Measurements from ENCODE around the gene IMMP2L.

Gene IMMP2L

DNA sequence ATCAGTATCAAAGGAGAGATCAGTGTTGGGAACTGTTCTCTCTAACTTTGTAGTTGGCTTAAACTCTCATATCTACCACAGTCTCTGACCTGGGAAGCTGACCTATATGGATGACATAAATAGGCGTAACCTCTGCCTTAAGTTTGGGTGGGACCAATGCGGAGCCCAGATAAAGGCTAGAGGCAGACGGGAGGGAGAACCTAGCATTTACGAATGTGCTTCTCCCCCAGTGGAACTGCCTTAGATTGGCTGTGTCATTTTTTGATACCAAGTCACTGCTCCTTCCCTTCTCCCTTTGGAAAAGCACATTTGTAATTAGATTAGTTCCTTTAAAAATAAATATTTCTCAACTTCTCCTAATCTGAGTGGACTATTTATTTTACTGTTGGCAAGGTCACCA lies 495.0 kb downstream of the IMMP2L start:
- DNase-seq = no peak

DNA sequence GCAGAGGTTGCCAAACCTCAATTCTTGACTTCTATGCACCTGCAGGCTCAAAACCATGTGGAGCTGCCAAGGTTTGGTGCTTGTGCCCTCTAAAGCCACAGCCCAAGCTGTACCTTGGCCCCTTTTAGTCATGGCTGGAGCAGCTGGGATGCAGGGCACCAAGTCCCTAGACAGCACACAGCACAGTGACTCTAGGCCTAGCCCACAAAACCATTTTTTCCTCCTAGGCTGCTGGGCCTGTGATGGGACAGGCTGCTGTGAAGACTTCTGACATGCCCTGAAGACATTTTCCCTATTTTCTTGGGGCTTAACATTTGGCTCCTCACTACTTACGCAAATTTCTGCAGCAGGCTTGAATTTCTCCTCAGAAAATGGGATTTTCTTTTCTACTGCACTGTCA lies 499.1 kb downstream of the IMMP2L start:
- DNase-seq = no peak

DNA sequence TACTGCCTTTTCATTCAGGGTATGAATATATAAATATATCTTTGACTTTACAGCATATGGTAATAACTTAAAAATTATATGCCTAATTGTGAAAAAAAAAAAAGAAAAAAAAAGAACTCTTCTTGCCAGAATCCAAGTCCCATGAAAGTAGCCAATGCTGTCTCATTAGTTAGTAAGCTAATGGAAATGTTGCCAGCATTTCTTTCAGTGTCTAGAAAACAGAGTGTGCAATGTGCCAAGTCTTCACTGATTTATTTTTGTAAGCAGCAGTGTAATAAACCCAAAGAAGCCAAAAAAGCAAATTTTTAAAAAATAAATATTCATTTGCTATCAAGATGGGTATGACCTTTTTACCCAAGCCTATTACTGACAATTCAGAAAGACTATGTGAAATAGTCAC lies 502.5 kb downstream of the IMMP2L start:
- no peak for DNase-seq

DNA sequence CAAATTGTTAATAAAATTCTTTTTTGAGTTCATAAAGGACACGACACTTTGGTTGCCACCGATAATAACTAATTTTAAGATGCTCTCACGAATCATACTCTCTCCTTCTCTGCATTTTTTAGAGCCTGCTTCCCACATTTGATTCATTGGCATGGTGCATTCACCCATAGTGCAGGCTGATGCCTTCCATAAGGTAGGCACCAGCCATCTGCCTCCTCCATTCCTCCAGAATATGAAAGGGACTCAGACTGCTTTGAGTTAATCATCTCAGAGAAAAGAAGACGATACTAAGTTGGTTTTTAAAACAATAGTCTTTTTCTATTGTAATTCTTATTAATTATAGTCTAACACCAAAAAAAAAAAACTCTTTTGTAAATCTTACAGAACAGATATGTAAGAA lies 505.2 kb downstream of the IMMP2L start:
- DNase-seq = no peak

DNA sequence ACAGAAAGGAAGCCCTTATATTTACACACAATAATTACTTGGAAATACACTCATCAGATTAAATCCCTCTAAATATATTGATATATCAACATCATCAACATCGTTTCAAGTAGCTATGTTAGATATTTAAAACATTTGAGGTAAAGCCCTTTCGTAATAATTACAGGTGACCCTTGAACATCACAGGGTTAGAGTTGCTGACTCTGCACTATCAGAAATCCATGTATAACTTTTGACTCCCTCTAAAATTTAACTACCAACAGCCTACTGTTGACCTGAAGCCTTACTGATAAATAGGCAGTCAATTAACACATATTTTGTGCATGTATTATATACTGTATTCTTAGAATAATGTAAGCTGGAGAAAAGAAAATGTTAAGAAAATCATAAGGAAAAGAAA lies 505.9 kb downstream of the IMMP2L start:
- no peak for DNase-seq

DNA sequence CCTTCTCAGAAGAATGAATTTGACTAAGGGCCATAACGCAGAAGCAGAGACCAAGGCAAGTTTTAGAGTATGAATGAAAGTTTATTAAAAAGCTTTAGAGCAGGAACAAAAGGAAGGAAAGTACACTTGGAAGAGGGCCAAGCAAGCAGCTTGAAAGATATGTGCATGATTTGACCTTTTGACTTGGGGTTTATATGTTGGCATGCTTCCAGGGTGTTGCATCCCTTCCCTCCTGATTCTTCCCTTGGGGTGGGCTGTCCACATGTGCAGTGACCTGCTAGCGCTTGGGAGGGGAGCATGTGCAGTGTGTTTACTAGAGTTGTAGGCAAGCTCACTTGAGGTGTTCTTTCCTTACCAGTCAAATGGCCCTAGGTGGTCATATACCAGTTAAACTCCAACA lies 509.3 kb downstream of the IMMP2L start:
- no peak for DNase-seq

DNA sequence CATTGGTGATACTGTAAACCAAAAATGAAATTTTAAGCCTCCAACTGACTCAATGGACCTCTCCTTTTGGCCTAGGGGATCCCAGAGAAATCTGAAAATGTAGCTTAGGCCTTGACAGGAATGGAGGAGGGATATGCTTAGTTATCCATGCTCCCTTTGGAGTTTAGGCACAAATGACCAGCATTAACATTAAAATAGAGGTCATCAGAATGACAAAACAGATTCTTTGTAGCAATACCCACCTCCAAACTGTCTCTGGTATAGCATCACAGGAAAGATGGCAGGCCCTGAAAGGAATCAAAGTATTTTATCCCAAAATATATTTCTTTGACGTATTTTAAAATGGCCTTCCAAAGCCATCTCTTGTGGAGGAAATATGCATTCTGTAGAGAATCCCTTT lies 510.5 kb downstream of the IMMP2L start:
- DNase-seq = no peak

DNA sequence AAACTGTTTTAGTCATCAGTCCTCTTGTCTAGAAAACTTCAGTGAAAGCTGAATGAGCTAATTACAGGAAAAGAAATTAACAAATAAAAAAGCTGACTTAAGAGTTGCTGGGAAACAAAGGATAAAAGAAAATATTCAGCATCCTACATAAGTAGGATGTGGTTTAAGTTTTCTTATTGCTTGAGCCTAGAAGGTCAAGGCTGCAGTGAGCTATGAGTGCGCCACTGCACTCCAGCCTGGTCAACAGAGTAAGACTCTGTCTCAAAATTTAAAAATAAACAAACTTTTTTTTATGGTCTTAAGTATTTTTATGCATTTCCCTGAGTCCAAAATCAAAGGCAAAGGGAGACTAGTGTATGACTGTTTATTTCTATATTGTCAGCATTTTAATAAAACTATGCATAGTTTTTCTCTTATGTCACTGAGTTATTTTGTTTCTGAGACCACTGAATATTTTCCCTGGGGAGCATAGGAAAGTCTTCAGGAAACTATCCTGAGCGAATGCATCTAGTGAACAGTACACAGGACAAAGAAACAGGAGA lies 511.3 kb downstream of the IMMP2L start:
- no peak for DNase-seq

DNA sequence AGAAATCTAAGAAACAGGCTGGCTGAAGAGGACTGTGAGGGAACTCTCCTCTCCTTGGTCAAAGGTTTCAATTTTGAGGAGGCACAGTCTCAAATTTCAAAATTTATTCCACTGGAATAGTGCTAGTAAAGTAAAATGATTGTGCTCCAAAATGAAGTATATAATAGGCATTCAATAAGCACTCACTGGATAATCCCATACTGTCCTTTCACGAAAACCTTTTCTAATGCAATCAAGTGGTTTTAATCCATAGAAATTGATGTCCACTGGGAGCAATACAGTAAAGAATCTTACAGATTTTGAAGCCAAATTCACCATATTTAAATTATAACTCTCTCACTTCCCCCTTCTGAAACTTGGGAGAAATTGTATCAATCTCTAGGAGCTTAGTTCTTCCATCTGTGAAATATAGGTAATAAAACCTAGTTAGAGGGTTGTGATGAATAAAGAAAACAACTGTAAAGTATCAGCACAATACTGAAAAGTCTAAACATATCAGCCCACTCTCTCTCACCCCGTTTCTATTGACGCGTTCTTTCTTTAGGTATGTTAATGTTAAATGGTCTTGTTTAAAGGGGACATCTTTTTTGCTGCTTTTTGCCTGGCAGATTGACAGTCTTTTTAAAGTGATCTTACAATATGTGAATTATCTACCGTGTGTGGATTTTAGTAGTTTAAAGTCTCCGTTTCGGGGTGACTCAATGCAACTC lies 512.2 kb downstream of the IMMP2L start:
- DNase-seq = no peak

DNA sequence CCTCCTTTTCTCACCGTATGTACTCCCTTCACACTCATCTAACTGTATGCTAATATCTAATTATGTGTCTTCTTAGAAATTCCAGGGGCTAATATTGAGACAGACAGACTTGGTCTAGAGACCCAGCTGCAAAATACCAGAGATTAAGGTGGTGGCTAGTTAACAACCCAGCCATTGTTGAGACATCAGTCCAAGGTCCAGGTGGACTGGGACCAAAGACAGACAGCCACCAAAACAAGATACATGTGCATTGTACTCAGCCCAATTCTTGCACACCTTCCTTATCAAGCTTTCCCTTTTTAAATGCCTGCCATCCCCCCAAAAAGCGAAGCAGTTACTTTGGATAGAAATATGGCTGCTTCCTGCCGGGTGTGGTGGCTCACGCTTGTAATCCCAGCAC lies 514.7 kb downstream of the IMMP2L start:
- no peak for DNase-seq

DNA sequence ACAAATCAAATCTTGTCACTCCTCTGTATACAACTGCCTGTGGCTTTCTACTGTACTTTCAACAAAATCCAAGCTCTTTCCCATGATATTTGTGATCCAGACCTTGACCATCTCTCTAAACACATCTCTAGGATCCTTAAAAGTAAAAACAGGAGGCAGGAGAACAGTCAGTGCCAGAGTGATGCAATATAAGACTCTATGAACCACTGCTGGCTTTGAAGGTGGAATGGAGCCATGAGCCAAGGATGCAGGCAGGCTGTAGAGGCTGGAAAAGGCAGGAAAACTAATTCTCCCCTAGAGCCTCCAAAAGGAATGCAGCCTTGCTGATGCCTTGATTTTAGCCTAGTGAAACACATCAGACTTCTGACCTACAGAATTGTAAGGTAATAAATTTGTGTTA lies 516.8 kb downstream of the IMMP2L start:
- DNase-seq = no peak

DNA sequence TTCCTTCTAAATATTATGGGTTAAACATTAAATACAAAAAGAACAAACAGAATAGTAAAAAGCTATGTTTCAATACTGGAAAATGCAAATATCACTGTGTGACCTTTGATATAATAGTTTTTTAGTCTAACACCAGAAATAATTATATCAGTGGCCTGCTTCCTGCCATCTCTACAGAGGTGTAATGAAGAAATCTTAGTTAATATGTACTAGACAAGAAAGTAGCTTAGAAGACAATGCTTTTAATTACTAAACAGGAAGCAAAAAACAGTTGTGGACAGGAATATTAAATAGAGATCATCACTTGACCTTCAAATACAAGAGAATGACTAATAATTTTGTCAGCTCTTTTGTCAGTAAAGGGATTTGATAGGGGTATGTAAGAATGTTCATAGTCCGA lies 518.7 kb downstream of the IMMP2L start:
- no peak for DNase-seq

DNA sequence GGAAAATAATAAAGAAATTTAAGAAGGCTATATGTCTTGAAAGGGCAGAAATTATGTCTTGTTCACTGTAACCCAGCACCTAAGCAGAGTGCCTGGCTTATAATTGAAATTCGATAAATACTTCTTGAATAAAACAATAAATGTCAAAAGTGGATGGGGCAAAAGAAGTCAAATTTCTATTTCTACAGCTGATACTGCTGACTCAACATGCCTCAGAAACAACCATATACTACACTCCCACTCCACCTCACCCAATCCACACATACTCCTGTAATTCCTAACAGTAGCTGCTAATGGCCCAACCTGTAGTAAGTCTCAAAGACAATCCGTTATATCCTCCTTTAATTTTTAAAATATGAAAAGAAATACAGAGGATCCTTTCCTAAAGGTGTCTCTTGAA lies 519.5 kb downstream of the IMMP2L start:
- DNase-seq = no peak

DNA sequence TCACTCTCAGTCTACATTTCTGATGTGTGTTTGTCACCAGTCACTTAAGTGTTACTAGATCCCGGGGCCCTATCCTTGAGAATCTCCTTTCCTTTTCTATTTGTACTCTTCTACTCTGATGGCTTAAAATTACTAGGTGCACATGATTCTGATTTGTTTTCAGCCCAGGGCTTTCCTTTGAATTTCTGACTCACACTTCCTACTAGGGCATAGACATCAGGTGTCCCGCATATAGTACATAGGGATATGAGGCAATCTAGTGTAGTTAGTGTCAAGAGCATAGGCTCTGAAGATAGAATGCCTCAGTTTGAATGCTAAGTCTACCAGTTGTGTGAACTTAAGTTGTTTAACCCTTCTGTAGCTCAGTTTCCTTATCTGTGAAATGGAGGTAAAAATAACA lies 520.7 kb downstream of the IMMP2L start:
- DNase-seq = no peak

DNA sequence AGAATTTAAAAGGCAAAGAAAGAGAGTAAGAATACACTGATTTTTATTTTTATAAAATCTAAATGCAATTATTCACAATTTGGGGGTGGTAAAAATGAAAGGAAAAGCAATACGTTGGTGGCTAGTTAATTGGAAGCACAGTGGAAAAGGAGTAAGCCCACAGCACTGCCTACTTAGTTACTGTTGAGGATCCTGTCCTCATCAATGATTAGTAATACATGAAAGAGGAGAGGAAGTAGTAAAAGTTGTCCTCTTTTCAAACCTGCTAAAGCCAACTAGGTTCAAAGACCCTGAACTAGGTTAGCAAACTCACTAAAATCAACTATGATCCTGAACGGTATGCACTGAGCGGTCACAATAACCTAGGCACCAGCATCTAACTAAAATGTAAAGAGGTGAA lies 524.1 kb downstream of the IMMP2L start:
- DNase-seq = no peak

DNA sequence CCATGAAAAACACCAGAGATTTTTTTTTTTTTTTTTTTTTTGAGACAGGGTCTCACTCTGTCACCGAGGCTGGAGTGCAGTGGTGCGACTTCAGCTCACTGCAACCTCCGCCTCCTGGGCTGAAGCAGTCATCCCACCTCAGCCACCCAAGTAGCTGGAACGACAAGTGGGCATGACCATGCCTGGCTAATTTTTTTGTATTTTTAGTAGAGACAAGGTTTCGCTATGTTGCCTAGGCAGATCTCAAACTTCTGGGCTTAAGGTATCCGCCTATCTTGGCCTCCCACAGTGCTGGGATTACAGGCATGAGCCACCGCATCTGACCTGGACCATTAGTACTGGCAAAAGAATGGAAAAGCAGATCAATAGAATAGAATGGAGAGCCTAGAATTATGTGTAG lies 530.4 kb downstream of the IMMP2L start:
- no peak for DNase-seq

DNA sequence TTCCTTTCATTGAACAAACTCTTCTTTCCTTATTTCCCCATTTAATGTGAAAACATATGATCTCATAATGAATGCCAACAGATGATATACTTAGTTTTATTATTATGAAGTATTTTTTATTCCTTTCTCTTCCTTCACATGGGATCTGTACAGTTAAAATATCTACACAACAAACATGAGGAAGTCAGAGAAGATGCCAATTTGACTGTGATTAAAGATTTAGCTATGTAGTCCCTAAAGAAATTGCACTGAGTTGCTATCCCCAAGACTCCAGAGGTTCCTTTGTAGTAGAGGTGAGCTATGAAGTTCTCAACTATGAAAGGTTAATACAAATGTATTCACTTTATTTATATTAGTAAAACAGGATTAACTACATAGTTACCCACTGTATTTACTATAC lies 532.0 kb downstream of the IMMP2L start:
- no peak for DNase-seq

DNA sequence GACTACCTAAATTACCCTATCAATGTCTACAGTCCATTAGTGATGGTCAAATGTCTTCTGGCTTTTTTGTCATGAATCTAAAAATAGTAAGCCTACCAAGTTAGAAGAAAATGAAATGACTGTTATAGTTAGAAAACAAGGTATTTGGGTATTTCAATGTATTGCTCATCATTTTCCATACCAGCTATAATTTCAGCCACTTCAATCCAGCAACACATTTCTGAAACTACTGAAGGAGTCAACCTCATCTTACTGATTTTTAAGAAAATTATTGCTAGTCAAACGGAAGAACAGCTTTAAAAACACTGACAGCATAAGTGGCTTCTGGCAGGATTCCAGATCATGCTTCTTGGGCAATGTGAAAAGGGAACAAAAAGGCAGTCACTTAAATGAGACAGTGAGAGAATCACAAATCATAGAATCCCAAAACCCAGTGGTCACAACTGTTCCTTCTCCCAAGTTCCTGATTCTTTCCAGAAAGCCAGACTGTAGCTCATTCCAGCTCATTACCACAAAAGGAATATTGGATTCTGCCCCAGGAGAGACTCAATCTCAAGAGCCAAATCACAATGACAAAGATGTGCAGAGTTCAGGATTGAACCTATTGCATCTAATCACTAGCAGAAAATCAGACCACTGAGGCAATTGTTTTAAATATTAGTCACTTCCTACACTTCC lies 532.6 kb downstream of the IMMP2L start:
- no peak for DNase-seq

DNA sequence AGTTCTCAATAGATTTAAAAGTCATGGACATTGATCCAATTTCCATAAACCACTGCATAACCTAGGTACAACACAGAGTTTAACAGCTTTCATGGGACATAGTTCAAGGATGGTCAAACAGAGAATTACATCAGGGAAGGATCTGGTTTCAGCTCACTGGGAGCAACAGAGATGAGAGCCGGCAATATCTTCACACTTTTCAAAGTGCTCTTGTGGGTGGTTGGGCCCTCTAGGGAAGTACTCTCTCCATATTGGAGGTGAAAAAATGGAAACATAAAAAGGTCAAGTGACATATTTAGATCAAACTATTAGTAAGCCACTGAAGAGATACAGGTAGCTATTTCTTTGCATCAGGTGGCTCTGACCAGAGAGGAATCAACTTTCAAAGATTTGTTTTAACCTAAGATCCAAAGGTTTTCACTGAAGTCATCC lies 533.1 kb downstream of the IMMP2L start:
- no peak for DNase-seq

DNA sequence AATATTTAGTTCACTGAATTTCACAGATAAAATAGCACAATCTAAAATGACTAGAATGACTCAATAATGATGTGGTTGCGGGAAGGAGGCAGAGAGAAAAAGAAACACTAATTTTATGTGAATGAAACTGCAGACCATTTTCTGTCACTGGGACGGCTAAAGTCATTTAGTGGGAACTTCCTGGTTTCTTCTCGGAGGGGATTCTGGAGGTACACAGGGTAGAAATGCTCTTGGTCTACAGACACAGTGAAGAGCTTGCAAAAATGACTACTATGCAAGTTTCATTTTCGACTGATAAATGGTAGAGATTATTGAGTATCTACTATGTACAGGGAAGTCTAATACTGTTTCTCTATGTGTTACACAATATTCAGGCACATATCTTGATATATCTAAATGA lies 534.9 kb downstream of the IMMP2L start:
- DNase-seq = no peak

DNA sequence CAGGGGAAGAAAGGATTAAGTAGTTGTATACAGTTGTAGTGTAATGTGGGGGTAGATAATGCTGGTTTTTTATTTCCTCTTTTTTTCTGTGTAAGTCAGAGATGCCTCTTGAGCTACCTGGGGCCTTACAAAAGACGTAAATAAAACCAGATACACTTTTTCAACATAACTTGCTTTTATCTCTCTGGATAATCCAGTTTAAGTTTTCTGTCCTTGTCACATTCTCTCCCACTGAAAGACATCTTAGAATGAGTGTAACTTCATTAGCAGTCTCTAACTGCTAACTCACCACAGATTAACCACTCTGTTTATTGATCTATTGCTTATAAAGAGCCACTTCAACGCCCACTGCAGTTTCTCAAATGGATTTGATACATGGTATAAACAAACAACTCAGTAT lies 535.5 kb downstream of the IMMP2L start:
- DNase-seq = no peak

DNA sequence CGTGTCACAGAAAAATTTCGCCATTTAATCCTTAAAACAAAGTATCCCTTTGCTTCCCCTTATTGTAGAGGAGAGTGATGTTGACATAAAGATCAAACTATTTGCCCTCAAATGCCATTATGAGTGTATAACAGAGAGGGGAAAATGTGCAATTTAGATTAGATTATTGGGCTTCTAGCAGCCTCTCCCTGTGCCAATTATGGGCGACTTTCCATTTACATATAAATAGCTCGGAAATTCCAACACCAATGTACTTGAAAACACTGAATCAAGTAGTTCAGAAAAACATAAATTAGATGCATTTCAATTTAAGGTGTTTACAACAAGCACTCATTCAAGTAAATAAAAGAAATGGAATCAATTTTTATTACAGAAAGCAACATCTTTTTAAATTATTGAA lies 535.9 kb downstream of the IMMP2L start:
- no peak for DNase-seq

DNA sequence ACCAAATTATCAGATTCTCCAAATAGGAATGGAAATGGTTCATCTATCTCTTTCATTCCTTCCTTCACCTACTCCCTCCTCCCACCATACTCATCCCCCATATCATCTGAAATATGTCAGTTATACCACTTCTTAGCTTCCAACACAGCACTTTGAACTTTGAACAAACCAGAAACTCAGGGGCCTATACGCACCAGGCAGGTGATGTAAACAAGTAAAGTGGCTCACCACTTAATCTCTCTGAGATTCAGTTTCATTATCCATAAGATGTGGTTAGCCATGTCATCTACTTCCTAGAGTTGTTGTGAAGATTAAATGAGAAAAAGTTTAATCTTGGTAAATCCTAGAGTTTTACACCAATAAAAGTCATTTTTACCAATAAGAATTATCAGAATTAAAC lies 537.3 kb downstream of the IMMP2L start:
- peak; percentile 52 for DNase-seq

DNA sequence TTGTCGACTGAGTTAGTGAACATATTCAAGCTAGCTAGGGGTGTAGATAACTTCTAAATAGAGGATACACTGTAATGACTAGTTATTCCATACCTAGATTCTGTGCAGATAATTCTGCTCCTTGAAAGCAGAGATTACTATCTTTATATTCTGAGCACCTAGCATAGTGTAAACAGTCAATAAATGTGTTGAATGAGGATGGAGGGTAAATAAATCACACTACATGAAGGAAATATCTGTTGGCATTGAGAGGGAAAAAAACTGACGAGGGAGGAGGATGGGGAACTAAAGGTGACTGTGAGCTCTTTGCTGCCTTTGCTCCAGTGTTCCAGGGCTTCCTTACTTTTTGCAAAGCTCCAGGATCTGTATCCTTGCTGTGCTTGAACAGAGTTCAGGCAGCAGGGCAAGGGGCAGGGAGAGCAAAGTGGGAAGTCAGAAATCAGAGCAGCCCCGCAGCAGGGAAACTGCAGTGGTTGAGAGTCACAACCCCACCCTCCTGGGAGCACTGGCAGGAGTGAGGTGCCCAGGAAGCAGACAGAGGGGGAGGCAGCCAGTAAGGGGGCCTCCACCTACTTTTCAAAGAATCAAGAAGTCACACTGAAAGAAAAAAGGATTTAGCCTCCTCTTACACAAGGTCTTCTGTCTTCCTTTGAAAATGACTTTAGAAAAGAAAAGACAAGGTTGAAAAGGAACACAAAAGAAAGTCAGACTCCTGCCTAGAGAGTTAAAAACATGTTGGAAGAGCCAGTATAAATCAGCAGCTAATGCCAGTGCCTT lies 543.1 kb downstream of the IMMP2L start:
- no peak for DNase-seq

Data from CD4-positive, alpha-beta T cell treated with Interleukin-17A for 1 hour (primary cell).